Retinal pigment epithelial cell (primary cell): ENCODE results near the gene SMARCA1.

Experiments
- DNase-seq: peaks from one replicate; pipeline ENCODE4 v3.0.0-alpha.2; 2010; ENCODE audit warnings: low read depth
- H3K4me3 ChIP-seq: 2 replicates; pipeline ENCODE4 v1.5.1; 2011; ENCODE audit warnings: mild to moderate bottlenecking, low read length, control low read depth, moderate library complexity
- CTCF ChIP-seq: conservative IDR thresholded peaks from 2 replicates; pipeline ENCODE4 v1.5.1; 2011; ENCODE audit warnings: low read depth, low read length, control low read depth, inconsistent platforms

Gene SMARCA1

GRCh38 chrX:129516402-129516801 is 6.9 kb downstream of the SMARCA1 start:
- H3K4me3 ChIP-seq = no peak overlapping the region
- DNase-seq = no peak
- TF ChIP-seq CTCF = no peak

- no peak for TF ChIP-seq CTCF
- no peak overlapping the region for H3K4me3 ChIP-seq
- no peak for DNase-seq
Observed at GRCh38 chrX:129512409-129512808, 10.9 kb downstream of the SMARCA1 start.

- TF ChIP-seq CTCF = no peak
- no peak for DNase-seq
- H3K4me3 ChIP-seq = no peak overlapping the region
Observed at GRCh38 chrX:129511689-129512088, 11.6 kb downstream of the SMARCA1 start.

- TF ChIP-seq CTCF = no peak
- H3K4me3 ChIP-seq = no peak overlapping the region
Observed at GRCh38 chrX:129510331-129510730, 13.0 kb downstream of the SMARCA1 start.

GRCh38 chrX:129497146-129497843 is 26.0 kb downstream of the SMARCA1 start:
- no peak for DNase-seq
- no peak overlapping the region for H3K4me3 ChIP-seq
- TF ChIP-seq CTCF = no peak

More at GRCh38 chrX:129510331-129510730, 13.0 kb downstream of the SMARCA1 start:
- DNase-seq = no peak

GRCh38 chrX:129496625-129497024 is 26.7 kb downstream of the SMARCA1 start:
- TF ChIP-seq CTCF = no peak
- no peak for DNase-seq
- no peak overlapping the region for H3K4me3 ChIP-seq

GRCh38 chrX:129495900-129496299 is 27.4 kb downstream of the SMARCA1 start:
- DNase-seq = no peak
- no peak for TF ChIP-seq CTCF

More at GRCh38 chrX:129495900-129496299, 27.4 kb downstream of the SMARCA1 start:
- no peak overlapping the region for H3K4me3 ChIP-seq
